ENCODE measurements around the gene PHTF2.

- TF ChIP-seq SPI1 (IDR thresholded peaks at IDR 0.05; ENCODE audit: low read depth, low read length) (no peak), POLR2AphosphoS5 (IDR thresholded peaks at IDR 0.05; ENCODE audit: low read depth, low read length) (no peak), POLR2A (IDR thresholded peaks at IDR 0.05; ENCODE audit: low read depth, low read length) (no peak)
These were observed 79.9 kb downstream of the PHTF2 start for GRCh38 chr7:77878500-77878899.

All from GM12891 (cell line).